ENCODE results near the gene NHLH1. TPM values are rescaled to one million over a fixed set of nuclear protein-coding genes. Genes with fewer than 3 reads are reported as not detected.

Gene NHLH1
- total and polyA plus RNA-seq, 2 of the 13 experiments (the other 11 are each of a cell fraction or from before 2014, with no cell fraction given) = 0.11 to 0.57 TPM

- H4K20me1 ChIP-seq (ENCODE audit: insufficient read depth, low read length) = no peaks in the 10 kb centered on the region
- H3K36me3 ChIP-seq (replicated peaks in 1 of 2; ENCODE audit: control insufficient read depth in 1 of 2, insufficient read depth in 2 of 2, low read length in 2 of 2) = peaks cover under 1 to 6% of the 10 kb centered on the region in 2 experiments; a peak in 4 of 5 replicates
- POLR2A ChIA-PET = no interaction called here
- H3K9me3 ChIP-seq (ENCODE audit: low read length) = no peaks in the 10 kb centered on the region
- H3K27me3 ChIP-seq (ENCODE audit: control insufficient read depth in 1 of 2, insufficient read depth in 2 of 2, low read length in 2 of 2) = no peaks in the 10 kb centered on the region
- FAIRE-seq (no peak), DNase-seq (ENCODE audit: low spot score) (no peak), ATAC-seq (no peak)
- no peak overlapping the region for H2AFZ ChIP-seq (ENCODE audit: low read length)
- H3K27ac ChIP-seq (ENCODE audit: extremely low read length, insufficient read depth, low read length) = no peak overlapping the region
- no TSS peak for BruUV-seq (replicated peaks)
- CTCF ChIA-PET (ENCODE audit: low intra/inter-chr PET ratio, low total read pairs) = no interaction called here
- in situ Hi-C loops (cut with HindIII; ENCODE audit: extremely low pct_ligation_motif_present, low pct_unique_long_range_greater_than_20kb) (no loop called here), intact Hi-C loops (cut with micrococcal nuclease; ENCODE audit: unreplicated experiment) (no loop called here)
- H3K79me2 ChIP-seq (ENCODE audit: insufficient read depth, low read length) = no peaks in the 10 kb centered on the region
- TF ChIP-seq RARA (CRISPR knock-in tag; IDR thresholded peaks at IDR 0.05) (no peak), ZNF501 (CRISPR knock-in tag; IDR thresholded peaks at IDR 0.05) (no peak), ZNF652 (CRISPR knock-in tag; IDR thresholded peaks at IDR 0.05; ENCODE audit: borderline replicate concordance, low read depth) (peak; percentile 78), HOMEZ (CRISPR knock-in tag; IDR thresholded peaks at IDR 0.05; ENCODE audit: low read depth) (no peak)
- WGBS (ENCODE audit: low lambda C conversion rate) = 46% methylated on average over 1 of the region's 5 CpGs
- H3K4me3 ChIP-seq (replicated peaks in 1 of 3; ENCODE audit: insufficient read depth in 1 of 3, low read depth in 2 of 3, low read length in 3 of 3) = no peak overlapping the region
- H3K4me1 ChIP-seq (ENCODE audit: insufficient read depth, low read length) = peaks cover 15% of the 10 kb centered on the region
- H3K9ac ChIP-seq (ENCODE audit: insufficient read depth, low read depth, low read length) = no peak overlapping the region
- no peak overlapping the region for H3K4me2 ChIP-seq (ENCODE audit: low read depth, low read length)
Observed at GRCh38 chr1:160363010-160363409, 3.9 kb upstream of the NHLH1 start.

GRCh38 chr1:160363951-160364735 lies 2.7 kb upstream of the NHLH1 start:
- DNase-seq (ENCODE audit: low spot score) (no peak), FAIRE-seq (no peak), ATAC-seq (no peak)
- Histone ChIP-seq H3K4me1 (ENCODE audit: insufficient read depth, low read length) (peaks cover 15% of the 10 kb centered on the region), H3K9me3 (ENCODE audit: low read length) (no peaks in the 10 kb centered on the region), H3K27ac (ENCODE audit: extremely low read length, insufficient read depth, low read length) (no peak overlapping the region), H3K9ac (ENCODE audit: insufficient read depth, low read depth, low read length) (no peak overlapping the region), H3K79me2 (ENCODE audit: insufficient read depth, low read length) (no peaks in the 10 kb centered on the region), H3K4me2 (ENCODE audit: low read depth, low read length) (no peak overlapping the region), H2AFZ (ENCODE audit: low read length) (no peak overlapping the region), H3K36me3 (replicated peaks in 1 of 2; ENCODE audit: control insufficient read depth in 1 of 2, insufficient read depth in 2 of 2, low read length in 2 of 2) (peaks cover 0 to 4% of the 10 kb centered on the region in 2 experiments; a peak in 1 of 5 replicates), H3K4me3 (replicated peaks in 1 of 3; ENCODE audit: insufficient read depth in 1 of 3, low read depth in 2 of 3, low read length in 3 of 3) (no peak overlapping the region), H4K20me1 (ENCODE audit: insufficient read depth, low read length) (no peaks in the 10 kb centered on the region), H3K27me3 (ENCODE audit: control insufficient read depth in 1 of 2, insufficient read depth in 2 of 2, low read length in 2 of 2) (no peaks in the 10 kb centered on the region)
- ChIA-PET CTCF (ENCODE audit: low intra/inter-chr PET ratio, low total read pairs) (no interaction called here), POLR2A (no interaction called here)
- 75% methylated on average over 12 of the region's 12 CpGs for WGBS (ENCODE audit: low lambda C conversion rate)
- BruUV-seq (replicated peaks) = no TSS peak
- in situ Hi-C loops (cut with HindIII; ENCODE audit: extremely low pct_ligation_motif_present, low pct_unique_long_range_greater_than_20kb) (no loop called here), intact Hi-C loops (cut with micrococcal nuclease; ENCODE audit: unreplicated experiment) (no loop called here)
- TF ChIP-seq HBP1 (CRISPR knock-in tag; IDR thresholded peaks at IDR 0.05; ENCODE audit: low read depth) = no peak
- no peak for TF ChIP-seq SCMH1 (CRISPR knock-in tag; IDR thresholded peaks at IDR 0.05; ENCODE audit: borderline replicate concordance)
